D721Med (cell line): ENCODE results near the gene GCAT.

Experiments used
- DNase-seq: peaks from one replicate; pipeline ENCODE4 v3.0.0; 2011; ENCODE audit warnings: low spot score; ENCODE audit not compliant: insufficient read length
- FAIRE-seq: peaks from 2 replicates; lab custom pipeline; 2011; peaks lifted over from hg19 to GRCh38; lab: Jason Lieb, UNC
- TF ChIP-seq, protein P1 (sequence below): IDR thresholded peaks from 2 replicates; pipeline ENCODE4 v1.5.1; 2012; ENCODE audit warnings: mild to moderate bottlenecking, control low read depth; ENCODE audit not compliant: insufficient read depth; ENCODE audit errors: missing control alignments

GCAT gene

DNA sequence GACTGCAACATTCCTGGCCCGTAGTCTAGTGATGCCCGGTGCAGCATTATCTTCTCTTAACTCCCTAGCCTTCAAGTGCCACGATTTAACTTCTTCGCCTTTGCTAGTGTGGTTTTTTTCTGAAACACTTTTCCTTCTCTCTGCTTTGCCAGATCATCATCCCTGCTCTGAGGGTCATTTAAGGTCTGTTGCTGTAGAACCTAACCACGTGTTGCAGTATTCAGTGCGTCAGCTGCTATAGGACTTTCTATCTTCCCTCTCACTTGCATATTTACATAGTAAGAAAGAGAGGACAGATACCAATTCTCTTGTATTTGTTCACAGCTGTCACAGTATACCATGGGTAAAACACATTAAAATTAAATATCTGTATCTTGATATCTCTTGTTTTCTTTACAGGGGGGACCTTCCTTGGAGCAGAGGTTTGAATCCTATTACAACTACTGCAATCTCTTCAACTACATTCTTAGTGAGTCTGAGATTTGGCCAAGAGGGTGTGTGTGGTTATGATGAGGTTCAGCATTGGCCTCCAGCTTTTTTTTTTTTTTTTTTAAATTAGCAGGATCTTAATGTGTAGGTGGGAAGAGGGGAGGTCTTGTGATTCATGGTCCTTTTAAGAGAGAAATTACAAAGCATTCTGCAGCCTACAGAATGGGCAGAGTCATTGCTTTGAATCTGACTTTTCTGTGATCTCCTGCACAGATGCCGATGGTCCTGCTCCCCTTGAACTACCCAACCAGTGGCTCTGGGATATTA lies 55.0 kb downstream of the GCAT start:
- DNase-seq (no peak), FAIRE-seq (no peak)
- TF ChIP-seq, protein P1, sequence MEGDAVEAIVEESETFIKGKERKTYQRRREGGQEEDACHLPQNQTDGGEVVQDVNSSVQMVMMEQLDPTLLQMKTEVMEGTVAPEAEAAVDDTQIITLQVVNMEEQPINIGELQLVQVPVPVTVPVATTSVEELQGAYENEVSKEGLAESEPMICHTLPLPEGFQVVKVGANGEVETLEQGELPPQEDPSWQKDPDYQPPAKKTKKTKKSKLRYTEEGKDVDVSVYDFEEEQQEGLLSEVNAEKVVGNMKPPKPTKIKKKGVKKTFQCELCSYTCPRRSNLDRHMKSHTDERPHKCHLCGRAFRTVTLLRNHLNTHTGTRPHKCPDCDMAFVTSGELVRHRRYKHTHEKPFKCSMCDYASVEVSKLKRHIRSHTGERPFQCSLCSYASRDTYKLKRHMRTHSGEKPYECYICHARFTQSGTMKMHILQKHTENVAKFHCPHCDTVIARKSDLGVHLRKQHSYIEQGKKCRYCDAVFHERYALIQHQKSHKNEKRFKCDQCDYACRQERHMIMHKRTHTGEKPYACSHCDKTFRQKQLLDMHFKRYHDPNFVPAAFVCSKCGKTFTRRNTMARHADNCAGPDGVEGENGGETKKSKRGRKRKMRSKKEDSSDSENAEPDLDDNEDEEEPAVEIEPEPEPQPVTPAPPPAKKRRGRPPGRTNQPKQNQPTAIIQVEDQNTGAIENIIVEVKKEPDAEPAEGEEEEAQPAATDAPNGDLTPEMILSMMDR, result no peak

DNA sequence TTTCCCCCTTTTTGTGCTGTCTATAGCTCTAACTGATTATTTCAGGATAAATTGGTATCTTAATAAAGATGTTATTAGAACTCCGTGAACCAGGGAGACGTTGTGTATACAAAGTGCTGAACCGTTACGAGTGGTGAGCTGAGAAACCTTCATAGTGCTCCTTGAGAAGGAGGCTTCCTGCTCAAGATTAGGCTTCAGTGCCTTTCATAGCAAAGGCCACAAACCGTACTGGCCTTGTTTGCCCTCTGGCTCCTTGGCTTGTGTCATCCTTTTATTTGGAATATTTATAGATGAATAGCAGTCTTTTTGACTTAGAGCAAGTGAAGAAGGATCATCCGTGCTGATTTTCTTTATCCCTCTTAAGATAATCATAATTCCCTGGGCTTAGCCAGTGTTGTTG lies 57.8 kb downstream of the GCAT start:
- DNase-seq, result no peak
- no peak for FAIRE-seq

More for the DNA sequence above, 57.8 kb downstream of the GCAT start:
- TF ChIP-seq, protein P1, result no peak
